Pulmonary artery endothelial cell (primary cell): Measurements from ENCODE around the gene PPP5C. TPM values are rescaled to one million over a fixed set of nuclear protein-coding genes. Genes with fewer than 3 reads are reported as not detected.

Source experiments
- DNase-seq: peaks from one replicate; pipeline ENCODE4 v3.0.0-alpha.2; 2011; ENCODE audit warnings: low read depth, low spot score
- total RNA-seq: library from RNA; depleted of rRNA; stranded (reverse); fragments of >200 nt; gene quantifications from 2 replicates; pipeline ENCODE4 v1.2.3, GENCODE V29; 2014

The PPP5C gene
- total RNA-seq, 1 donor from 2014 or later: 88.4 TPM

GRCh38 chr19:46330319-46330918 is 16.5 kb upstream of the PPP5C start:
- DNase-seq: no peak

DNA sequence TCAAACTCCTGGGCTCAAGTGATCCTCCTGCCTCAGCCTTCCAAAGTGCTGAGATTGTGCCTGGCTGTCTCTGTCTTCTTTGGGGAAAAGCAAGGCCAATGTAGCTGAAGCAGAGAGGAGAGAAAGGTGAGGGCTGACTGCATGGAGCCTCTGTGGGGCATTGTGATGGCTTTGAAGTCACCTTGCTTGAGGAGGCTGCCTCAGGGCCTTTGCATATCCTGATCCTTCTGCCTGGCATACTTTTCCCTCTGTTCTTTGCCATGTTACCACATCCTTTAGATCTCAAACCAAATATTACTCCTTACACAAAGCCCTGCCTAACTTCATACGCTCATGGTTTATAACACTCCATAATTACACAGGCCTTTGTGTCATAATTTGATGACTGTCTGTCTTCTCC is 9.4 kb upstream of the PPP5C start:
- DNase-seq: no peak

- no peak for DNase-seq
Measured at GRCh38 chr19:46339446-46339845, 7.4 kb upstream of the PPP5C start.

GRCh38 chr19:46340051-46340659 is 6.7 kb upstream of the PPP5C start:
- DNase-seq: no peak

DNA sequence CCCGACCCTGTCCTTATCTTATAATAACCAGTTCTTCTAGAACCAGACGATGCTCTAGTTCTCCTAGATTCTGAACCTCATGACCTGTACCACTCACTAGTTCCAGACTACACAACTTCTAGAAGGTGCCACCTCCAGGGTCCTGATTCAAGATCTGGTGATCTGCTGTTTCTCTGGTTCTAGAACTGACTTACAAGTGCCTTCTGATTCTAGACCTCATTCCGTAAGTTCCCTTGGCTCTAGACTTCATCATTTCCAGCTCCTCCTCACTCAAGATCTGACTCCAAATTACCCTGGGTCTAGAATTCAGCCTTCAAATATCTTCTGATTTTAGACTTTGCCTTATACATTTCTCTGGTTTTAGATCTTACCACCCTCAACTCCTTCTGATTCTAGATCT is 5.0 kb upstream of the PPP5C start:
- no peak for DNase-seq

DNA sequence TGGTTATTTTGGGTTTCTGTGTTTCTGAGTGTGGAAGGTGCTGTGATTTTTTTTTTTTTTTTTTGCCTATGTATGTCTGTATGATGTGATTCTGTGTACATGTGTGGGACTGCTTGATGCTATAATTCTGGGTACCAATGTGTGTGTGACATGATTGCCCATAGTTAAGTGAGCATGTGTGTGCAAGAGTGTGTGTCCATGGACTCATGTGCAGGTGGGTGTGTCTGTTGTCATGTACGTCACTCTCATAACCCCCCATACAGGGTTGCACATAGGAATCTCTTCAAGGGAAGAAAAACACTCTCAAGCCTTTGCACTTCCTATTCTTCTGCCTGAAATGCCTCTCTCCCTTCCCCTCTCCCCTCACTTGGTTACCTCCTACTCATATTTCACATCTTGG is 2.5 kb upstream of the PPP5C start:
- no peak for DNase-seq

DNA sequence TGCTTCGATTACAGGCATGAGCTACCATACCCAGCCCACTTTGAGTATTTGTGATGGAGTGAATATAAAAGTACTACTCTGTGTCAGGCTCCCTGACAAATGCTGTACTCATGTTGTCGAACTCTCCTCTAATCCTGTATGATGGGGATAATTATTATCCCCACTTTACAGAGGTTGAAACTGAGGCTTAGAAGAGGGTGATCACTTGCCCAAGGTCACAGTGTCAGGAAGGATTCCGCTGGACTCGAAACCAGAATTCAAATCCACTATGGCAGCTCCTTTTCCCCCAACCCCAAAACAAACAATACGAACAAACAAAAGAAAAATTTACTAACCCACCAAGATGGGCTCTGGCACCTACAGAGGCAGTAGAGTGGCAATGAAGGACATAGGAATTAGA is 1.7 kb upstream of the PPP5C start:
- no peak for DNase-seq

DNA sequence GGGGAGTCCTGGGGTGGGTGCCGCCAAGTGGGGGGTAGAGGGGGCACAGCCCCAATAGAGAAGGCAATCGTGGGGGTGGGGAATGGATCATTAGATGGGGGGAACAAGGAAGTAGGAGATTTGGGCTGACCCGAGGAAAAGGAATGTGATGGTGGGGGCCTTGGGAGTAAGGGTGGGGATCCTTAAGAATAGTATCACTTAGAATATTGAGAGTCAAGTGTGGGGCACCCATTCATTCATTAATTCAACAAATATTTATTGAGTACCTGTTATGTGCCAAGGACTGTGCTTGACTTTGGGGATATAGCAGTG is 641 bp downstream of the PPP5C start:
- DNase-seq: no peak

GRCh38 chr19:46347985-46348384 is 1.1 kb downstream of the PPP5C start:
- no peak for DNase-seq

DNA sequence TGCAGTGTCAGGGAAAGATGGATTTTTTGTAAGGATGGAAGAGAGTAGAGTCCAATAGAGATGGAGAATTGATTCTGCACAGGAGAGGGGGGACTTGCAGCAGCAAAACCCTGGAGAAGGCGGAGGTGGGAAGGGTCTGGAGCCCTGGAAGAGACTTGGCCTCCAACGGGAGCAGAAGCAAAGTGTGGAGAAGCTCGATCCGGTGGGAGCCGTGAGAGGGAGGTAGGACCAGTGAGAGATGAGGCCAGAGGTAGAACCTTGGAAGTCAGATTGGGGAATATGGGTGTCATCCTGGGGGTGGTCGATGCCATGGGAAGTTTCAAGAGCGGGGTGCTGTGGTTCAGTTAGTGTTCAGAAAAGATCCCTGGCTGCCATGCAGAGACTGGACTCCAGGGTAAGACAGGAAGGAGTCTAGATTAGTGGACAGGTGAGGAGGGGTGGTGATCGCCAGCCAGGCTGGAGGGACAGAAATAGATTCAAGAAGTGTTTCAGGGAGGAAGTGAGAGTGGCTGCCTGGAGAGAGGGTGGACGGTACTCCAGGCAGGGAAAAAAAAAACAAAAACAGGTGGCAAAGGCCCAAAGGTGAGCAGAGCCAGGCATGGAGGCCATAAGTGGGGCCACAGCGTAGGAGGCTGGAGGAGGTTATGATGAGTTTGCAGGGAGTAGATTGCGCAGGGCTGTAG is 2.6 kb downstream of the PPP5C start:
- no peak for DNase-seq

GRCh38 chr19:46350029-46350757 is 3.3 kb downstream of the PPP5C start:
- no peak for DNase-seq

DNA sequence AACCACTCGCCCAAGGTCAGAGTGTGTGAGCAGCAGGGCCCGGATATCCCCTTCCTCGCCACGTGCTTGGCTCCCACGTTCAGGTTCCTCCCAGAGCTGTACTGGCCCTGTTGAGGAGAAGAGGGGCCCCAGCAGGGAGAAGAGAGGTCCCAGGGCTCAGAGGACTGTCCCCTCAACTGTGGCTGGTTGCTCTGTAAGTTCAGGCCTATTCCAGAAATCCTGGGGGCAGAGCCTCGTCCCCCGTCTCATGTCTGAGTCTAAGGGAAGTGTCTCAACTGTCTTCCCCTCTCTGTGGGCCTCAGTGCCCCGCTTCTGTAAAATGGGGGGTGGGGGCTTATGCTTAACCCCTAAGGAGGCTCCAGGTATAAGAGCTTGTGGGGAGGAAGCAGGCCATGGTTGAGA is 3.9 kb downstream of the PPP5C start:
- no peak for DNase-seq

DNA sequence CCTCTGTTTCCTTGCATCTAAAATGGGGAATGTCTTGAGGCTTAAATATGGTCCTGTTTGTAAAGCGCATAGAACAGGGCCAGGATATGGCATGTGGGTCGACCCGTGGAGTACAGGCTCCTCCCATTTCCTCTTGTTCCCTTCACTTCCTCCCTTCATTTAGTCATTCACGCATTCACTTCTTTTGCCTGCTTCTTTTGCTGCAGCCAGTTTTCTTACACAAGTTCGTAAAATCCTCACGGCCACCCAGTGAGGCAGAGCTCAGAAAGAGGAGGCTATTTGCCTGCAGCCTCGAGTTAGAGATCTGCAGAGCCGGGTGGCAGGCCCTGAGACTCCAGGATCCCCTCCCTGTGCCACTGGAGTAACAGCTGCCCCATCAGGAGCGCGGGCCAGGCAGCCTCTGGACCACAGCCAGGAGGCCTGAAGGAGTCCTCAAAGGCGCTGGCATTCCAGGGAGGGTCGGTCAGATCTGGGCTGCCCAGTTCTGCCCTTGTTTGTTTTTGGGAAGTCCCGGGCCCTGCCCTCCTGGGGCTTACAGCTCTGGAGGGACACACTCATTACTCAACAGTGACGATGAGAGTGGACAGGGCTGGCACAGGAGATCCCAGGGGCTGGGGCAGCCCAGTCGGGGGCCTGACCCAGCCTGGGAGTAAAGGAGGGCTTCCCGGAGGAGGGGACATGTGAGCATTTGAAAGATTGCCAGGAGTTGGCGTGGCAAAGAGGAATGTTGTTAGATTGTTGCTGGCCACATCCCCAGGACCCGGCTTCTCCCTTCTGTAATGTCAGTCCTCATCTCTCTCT is 4.6 kb downstream of the PPP5C start:
- DNase-seq: no peak

DNA sequence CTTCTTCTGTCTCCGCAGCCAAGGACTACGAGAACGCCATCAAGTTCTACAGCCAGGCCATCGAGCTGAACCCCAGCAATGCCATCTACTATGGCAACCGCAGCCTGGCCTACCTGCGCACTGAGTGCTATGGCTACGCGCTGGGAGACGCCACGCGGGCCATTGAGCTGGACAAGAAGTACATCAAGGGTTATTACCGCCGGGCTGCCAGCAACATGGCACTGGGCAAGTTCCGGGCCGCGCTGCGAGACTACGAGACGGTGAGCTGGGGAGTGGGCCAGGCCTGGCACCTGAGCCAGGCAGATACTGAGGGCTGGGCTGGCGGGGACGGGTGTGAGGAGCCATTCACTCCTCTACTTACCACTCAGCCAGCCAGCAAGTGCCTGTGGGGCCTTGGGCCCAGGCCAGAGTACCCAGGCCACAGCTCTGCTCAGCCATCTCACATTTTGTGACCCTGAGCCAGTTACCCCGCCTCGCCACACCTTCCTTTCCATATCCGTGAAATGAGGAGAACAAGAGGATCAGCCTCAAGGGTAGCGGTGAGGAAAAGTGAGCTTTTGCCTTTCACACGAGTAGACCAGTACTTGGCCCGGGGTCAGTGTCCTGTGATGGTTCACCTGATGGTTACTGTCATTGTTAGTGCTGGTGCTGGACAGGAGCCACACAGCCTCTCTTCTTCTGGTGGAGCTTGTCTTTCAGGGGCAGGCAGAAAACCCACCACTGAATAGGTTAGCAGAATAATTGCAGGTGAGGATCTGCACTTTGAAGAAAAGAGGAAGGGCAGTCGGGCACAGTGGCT is 7.0 kb downstream of the PPP5C start:
- DNase-seq: no peak

DNA sequence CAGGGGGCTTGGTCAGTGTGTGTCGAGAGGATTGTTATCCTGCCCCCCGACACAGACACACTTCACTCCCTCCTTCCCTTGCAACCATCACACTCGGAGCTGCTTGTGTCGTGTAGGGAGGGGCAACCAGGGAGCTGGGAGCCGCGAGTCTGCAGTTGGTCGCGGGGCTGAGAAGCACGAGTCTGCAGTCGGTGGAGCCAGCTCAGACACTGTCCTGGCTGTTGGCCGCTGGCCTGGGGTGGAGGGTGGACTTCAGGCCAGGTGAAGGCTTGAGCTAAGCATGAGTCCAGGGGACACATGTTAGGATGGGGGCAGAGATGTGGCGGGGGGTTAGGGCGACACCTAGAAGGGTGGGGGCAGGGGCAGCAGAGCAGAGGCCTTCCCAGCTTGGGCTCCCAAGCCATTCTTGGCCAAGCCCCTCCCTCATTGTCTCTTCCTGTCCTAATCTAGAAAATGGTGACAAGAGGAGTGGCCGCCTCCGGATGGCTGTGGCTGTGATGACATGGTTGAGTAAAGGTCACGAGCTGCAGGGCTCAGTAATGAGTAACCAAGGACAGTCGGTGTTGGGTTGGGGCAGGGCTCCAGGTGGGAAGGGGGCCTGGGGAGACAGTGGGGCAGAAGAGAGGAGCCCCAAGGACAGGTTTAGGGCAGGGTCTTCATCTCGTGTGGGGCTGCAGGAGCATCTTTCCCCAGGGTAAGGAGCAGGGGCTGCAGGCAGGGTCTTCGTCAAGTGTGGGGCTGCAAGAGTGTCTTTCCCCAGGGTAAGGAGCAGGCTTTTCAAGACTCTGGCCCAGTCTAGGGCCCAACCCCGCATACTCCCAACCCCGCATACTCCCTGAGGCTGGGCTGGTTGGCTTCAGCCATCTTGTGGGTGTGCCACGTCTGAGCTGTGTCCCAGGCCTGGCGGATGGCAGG is 8.6 kb downstream of the PPP5C start:
- DNase-seq: no peak

DNA sequence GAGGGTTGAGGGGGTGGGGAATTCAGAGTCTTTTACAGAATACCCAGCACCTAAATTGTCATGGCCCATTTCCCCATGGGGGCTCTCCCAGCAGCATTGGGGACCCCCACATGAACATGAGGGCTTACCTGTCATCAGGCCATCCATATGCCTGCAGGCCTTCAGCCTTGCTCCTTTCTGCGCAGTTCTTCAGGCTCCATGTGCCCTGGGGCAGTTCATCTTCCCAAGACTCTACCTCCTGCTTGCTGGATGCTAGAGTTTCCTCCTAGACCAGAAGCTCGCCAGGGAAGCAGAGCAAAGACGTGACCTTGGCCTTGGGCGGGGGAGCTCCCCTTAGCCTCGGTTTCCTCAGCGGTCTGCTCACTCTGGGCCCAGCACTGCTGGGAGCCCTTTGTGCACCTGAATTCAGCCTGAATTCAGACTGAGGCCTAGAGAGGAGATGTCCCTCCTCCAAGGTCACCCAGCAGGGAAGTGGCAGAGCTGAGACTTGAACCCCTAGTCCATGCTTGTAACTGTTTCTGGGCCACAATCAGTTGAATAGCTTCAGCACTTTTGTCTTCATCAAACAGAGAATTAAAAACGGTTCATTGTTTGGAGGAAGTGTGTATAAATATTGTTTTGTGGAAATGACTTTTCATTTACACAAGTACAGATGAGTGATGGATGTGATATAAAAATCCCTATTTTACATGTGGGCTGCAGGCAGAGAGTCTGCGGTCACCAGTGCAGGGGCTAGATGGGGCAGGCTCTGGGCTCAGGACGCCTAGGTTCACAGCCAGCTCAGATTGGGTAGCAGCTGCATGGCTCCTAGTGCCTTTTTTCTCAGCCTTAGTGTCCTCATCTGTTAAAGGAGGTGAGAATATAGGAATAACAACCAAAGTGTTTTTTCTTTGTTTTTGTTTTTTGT is 9.5 kb downstream of the PPP5C start:
- no peak for DNase-seq

GRCh38 chr19:46357846-46358583 is 11.1 kb downstream of the PPP5C start:
- DNase-seq: no peak

DNA sequence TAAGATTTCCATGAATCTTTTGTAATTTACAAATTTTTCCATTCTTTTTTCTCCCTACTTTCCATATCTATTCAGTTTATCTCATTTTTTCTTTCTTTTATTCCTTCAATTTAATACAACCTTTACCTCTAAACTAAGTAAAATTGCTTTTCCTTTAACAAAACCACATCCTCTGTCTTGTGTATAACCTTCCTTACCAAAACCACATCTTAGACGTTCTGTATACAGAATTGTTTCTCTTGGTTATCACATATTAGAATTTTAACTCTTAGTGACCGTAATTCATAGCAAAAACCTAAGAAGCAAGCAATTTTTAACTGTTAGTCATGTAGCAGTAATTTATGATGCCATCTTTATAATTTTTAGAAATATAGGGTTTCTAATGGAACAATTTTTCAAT is 15.0 kb downstream of the PPP5C start:
- no peak for DNase-seq
